HCT116 (cell line): ENCODE results near the gene ARHGAP27. TPM values are rescaled to one million over a fixed set of nuclear protein-coding genes. Genes with fewer than 3 reads are reported as not detected.

Source experiments
- ATAC-seq: fragments of 200-7000 bp; cut with Tn5 transposase; 2 replicates; pipeline ENCODE4 v1.9.1; 2020; ENCODE audit warnings: mild to moderate bottlenecking, moderate library complexity
- BruUV-seq: library from RNA; stranded (reverse); fragments of 400-500 nt; replicated peaks from 2 replicates; lab custom pipeline; 2021; lab: Mats Ljungman, UMichigan
- CTCF ChIA-PET: fragments of 300-600 bp; sonication (Branson Sonifier 250); formaldehyde crosslinking; loops from one replicate; lab custom pipeline; 2021; ENCODE audit warnings: antibody characterized with exemption; lab: Charles Lee
- POLR2A ChIA-PET: fragments of 300-600, 350-600 bp; sonication (Branson Sonifier 250); formaldehyde crosslinking; loops from one replicate; lab custom pipeline; 2021; ENCODE audit warnings: antibody characterized with exemption; lab: Charles Lee
- RAD21 ChIA-PET, 2 experiments: fragments of 300-600 bp; sonication (Branson Sonifier 250); formaldehyde crosslinking; loops; one replicate each; lab custom pipeline; 2023; ENCODE audit warnings: low total read pairs in 2 of 2; ENCODE audit not compliant: uncharacterized antibody in 2 of 2, unreplicated experiment in 2 of 2, low non-redundant PET in 1 of 2; lab: Charles Lee
- DNase-seq: peaks from one replicate; pipeline ENCODE4 v3.0.0-alpha.2; 2010; ENCODE audit warnings: low read depth, low spot score
- H2AFZ ChIP-seq: fragments of 200-600 bp; shearing (Covaris generic), sonication (generic); 2 replicates; pipeline ENCODE4 v1.6.1; 2017; ENCODE audit warnings: low read depth, mixed run types, mixed read lengths, antibody characterized with exemption, low read length; ENCODE audit not compliant: poor library complexity, severe bottlenecking
- H3K27ac ChIP-seq: 2 replicates; pipeline ENCODE4 v1.5.1; 2012; ENCODE audit warnings: low read depth, low read length
- H3K27me3 ChIP-seq: fragments of 200-600 bp; sonication (generic); 2 replicates; pipeline ENCODE4 v1.6.1; 2016; ENCODE audit warnings: mixed run types, low read length, mixed read lengths; ENCODE audit not compliant: insufficient read depth
- H3K36me3 ChIP-seq, 2 experiments: fragments of 200-500 bp in 1 of 2; fragments of 200-600 bp in 1 of 2; sonication (Bioruptor generic) in 1 of 2; sonication (generic) in 1 of 2; 2 replicates each; pipeline versions ENCODE4 v1.5.1 to v1.6.1; 2014 to 2016; ENCODE audit warnings: low read length in 2 of 2, inconsistent platforms in 1 of 2, mixed read lengths in 1 of 2, mixed run types in 1 of 2; ENCODE audit not compliant: insufficient read depth in 2 of 2, control insufficient read depth in 1 of 2
- H3K4me1 ChIP-seq, 2 experiments: fragments of 200-600 bp in 1 of 2; sonication (generic) in 1 of 2; 2 replicates each; pipeline versions ENCODE4 v1.5.1 to v1.6.1; 2012 to 2017; ENCODE audit warnings: low read length in 2 of 2, inconsistent platforms in 1 of 2, mild to moderate bottlenecking in 1 of 2, mixed read lengths in 1 of 2, mixed run types in 1 of 2, moderate library complexity in 1 of 2; ENCODE audit not compliant: insufficient read depth in 2 of 2, control insufficient read depth in 1 of 2
- H3K4me2 ChIP-seq: fragments of 200-600 bp; sonication (generic); 2 replicates; pipeline ENCODE4 v1.6.1; 2017; ENCODE audit warnings: mixed run types, low read length, mixed read lengths
- H3K4me3 ChIP-seq, 2 experiments: fragments of 200-600 bp in 1 of 2; sonication (generic) in 1 of 2; replicated peaks in 1 of 2; 2 replicates each; pipeline ENCODE4 v1.5.1; 2011 to 2016; ENCODE audit warnings: low read length in 2 of 2, control low read depth in 1 of 2, low read depth in 1 of 2, mild to moderate bottlenecking in 1 of 2, mixed read lengths in 1 of 2, mixed run types in 1 of 2
- H3K79me2 ChIP-seq: fragments of 200-600 bp; sonication (generic); 2 replicates; pipeline ENCODE4 v1.6.1; 2017; ENCODE audit warnings: mild to moderate bottlenecking, mixed run types, low read length, moderate library complexity, mixed read lengths; ENCODE audit not compliant: insufficient read depth
- H3K9ac ChIP-seq: fragments of 200-600 bp; sonication (generic); 2 replicates; pipeline ENCODE4 v1.6.1; 2016; ENCODE audit warnings: low read length, mixed read lengths
- H3K9me2 ChIP-seq: fragments of 200-600 bp; sonication (generic), shearing (Covaris generic); 2 replicates; pipeline ENCODE4 v1.6.1; 2017; ENCODE audit warnings: mixed run types, mild to moderate bottlenecking, moderate library complexity; ENCODE audit not compliant: insufficient read depth
- H3K9me3 ChIP-seq, 2 experiments: fragments of 200-500 bp in 1 of 2; fragments of 200-600 bp in 1 of 2; sonication (Bioruptor generic) in 1 of 2; sonication (generic) in 1 of 2; 2 replicates each; pipeline ENCODE4 v1.6.1; 2014 to 2017; ENCODE audit warnings: low read length in 2 of 2, mixed read lengths in 2 of 2, inconsistent platforms in 1 of 2, low read depth in 1 of 2, mild to moderate bottlenecking in 1 of 2, mixed run types in 1 of 2, moderate library complexity in 1 of 2; ENCODE audit not compliant: control insufficient read depth in 1 of 2, insufficient read depth in 1 of 2
- H4K20me1 ChIP-seq: fragments of 200-600 bp; sonication (generic), shearing (Covaris generic); 2 replicates; pipeline ENCODE4 v1.6.1; 2017; ENCODE audit warnings: mixed run types, mild to moderate bottlenecking, moderate library complexity; ENCODE audit not compliant: insufficient read depth
- EGR1 ChIP-seq: IDR thresholded peaks from 2 replicates; pipeline ENCODE4 v1.6.1; 2012; ENCODE audit warnings: low read depth
- ELF1 ChIP-seq: IDR thresholded peaks from 2 replicates; pipeline ENCODE4 v1.6.1; 2012; ENCODE audit warnings: low read depth, borderline replicate concordance
- EZH2phosphoT487 ChIP-seq: fragments of 200-600 bp; IDR thresholded peaks from 2 replicates; pipeline ENCODE4 v1.6.1; 2018; ENCODE audit warnings: antibody characterized with exemption, borderline replicate concordance
- JUND ChIP-seq: IDR thresholded peaks from 2 replicates; pipeline ENCODE4 v1.6.1; 2012
- TCF7L2 ChIP-seq: IDR thresholded peaks from 2 replicates; pipeline ENCODE4 v1.7.0; 2011; ENCODE audit warnings: borderline replicate concordance, inconsistent platforms; ENCODE audit not compliant: insufficient read depth, insufficient read length; ENCODE audit errors: extremely low read depth
- YY1 ChIP-seq: IDR thresholded peaks from 2 replicates; pipeline ENCODE4 v1.6.1; 2011; ENCODE audit warnings: low read length, low read depth, moderate library complexity, mild to moderate bottlenecking; ENCODE audit not compliant: insufficient replicate concordance; ENCODE audit errors: extremely low read depth
- intact Hi-C: fragments of 100-400 bp; cut with micrococcal nuclease; formaldehyde crosslinking; loops from 2 replicates; pipeline ENCODE4 v1.10.0; 2022
- total RNA-seq: library from RNA; stranded (reverse); gene quantifications from one replicate; pipeline ENCODE4 v1.2.1, GENCODE V29; 2021; ENCODE audit not compliant: unreplicated experiment
- TF ChIP-seq, protein P1 (sequence below): IDR thresholded peaks from 2 replicates; pipeline ENCODE4 v1.6.1; 2012; ENCODE audit warnings: low read depth

The ARHGAP27 gene
- total RNA-seq, 1 experiment from 2014 or later: 46.7 TPM

DNA sequence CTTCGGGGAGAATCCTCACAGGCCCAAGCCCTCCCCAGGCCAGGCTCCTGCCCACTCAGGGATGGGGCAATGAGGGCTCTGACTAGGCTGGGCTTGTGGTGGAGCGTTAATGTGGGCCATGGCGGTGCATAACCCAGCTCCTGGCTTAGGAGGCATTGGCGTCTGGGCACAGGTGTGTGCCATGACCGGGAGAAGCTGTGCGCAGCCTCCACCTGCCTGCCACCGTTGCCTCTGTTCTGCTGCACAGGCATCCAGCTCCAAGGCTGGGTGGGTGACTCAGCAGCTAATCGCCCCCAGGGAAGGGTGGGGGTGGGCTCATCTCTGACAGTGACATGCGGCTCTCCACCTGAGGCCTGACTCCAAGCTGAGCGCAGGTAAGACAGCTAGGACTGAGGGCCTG is 3.5 kb upstream of the ARHGAP27 start:
- H3K4me1 ChIP-seq: peaks cover 25 to 47% of the 10 kb centered on the region in 2 experiments
- no peaks in the 10 kb centered on the region for H3K36me3 ChIP-seq
- H3K79me2 ChIP-seq: no peaks in the 10 kb centered on the region
- H3K4me2 ChIP-seq: no peak overlapping the region
- H3K27me3 ChIP-seq: no peaks in the 10 kb centered on the region
- ChIA-PET RAD21 (no interaction called here), POLR2A (no interaction called here), CTCF (no interaction called here)
- H3K9me3 ChIP-seq: no peaks in the 10 kb centered on the region
- H3K9ac ChIP-seq: no peak overlapping the region
- no TSS peak for BruUV-seq
- H2AFZ ChIP-seq: no peak overlapping the region
- DNase-seq (no peak), ATAC-seq (no peak)
- TF ChIP-seq, protein P1, sequence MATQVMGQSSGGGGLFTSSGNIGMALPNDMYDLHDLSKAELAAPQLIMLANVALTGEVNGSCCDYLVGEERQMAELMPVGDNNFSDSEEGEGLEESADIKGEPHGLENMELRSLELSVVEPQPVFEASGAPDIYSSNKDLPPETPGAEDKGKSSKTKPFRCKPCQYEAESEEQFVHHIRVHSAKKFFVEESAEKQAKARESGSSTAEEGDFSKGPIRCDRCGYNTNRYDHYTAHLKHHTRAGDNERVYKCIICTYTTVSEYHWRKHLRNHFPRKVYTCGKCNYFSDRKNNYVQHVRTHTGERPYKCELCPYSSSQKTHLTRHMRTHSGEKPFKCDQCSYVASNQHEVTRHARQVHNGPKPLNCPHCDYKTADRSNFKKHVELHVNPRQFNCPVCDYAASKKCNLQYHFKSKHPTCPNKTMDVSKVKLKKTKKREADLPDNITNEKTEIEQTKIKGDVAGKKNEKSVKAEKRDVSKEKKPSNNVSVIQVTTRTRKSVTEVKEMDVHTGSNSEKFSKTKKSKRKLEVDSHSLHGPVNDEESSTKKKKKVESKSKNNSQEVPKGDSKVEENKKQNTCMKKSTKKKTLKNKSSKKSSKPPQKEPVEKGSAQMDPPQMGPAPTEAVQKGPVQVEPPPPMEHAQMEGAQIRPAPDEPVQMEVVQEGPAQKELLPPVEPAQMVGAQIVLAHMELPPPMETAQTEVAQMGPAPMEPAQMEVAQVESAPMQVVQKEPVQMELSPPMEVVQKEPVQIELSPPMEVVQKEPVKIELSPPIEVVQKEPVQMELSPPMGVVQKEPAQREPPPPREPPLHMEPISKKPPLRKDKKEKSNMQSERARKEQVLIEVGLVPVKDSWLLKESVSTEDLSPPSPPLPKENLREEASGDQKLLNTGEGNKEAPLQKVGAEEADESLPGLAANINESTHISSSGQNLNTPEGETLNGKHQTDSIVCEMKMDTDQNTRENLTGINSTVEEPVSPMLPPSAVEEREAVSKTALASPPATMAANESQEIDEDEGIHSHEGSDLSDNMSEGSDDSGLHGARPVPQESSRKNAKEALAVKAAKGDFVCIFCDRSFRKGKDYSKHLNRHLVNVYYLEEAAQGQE: no peak
- TF ChIP-seq TCF7L2: no peak
- no peak for TF ChIP-seq EZH2phosphoT487
- TF ChIP-seq JUND: no peak
- no peak for TF ChIP-seq ELF1
- TF ChIP-seq EGR1: no peak
- TF ChIP-seq YY1: no peak
- no peak overlapping the region for H3K27ac ChIP-seq
- no peaks in the 10 kb centered on the region for H4K20me1 ChIP-seq
- H3K4me3 ChIP-seq: no peak overlapping the region
- no peaks in the 10 kb centered on the region for H3K9me2 ChIP-seq
- intact Hi-C loops: no loop called here
